Measurements from ENCODE around the gene ADCY9.

- no peak for TF ChIP-seq PBX3 (CRISPR knock-in tag; IDR thresholded peaks at IDR 0.05)
- TF ChIP-seq, protein P1, sequence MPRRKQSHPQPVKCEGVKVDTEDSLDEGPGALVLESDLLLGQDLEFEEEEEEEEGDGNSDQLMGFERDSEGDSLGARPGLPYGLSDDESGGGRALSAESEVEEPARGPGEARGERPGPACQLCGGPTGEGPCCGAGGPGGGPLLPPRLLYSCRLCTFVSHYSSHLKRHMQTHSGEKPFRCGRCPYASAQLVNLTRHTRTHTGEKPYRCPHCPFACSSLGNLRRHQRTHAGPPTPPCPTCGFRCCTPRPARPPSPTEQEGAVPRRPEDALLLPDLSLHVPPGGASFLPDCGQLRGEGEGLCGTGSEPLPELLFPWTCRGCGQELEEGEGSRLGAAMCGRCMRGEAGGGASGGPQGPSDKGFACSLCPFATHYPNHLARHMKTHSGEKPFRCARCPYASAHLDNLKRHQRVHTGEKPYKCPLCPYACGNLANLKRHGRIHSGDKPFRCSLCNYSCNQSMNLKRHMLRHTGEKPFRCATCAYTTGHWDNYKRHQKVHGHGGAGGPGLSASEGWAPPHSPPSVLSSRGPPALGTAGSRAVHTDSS (tag by site-specific recombination; IDR thresholded peaks at IDR 0.05), result no peak
- TF ChIP-seq ZNF585B (tag by site-specific recombination; IDR thresholded peaks at IDR 0.05), result no peak
- TF ChIP-seq CTCF (tag by site-specific recombination; IDR thresholded peaks at IDR 0.05), result no peak
- TF ChIP-seq ZNF776 (tag by site-specific recombination; IDR thresholded peaks at IDR 0.05; ENCODE audit: borderline replicate concordance), result no peak
- no peak for TF ChIP-seq ZNF324 (tag by site-specific recombination; IDR thresholded peaks at IDR 0.05)
- no peak for TF ChIP-seq ZBTB8A (tag by site-specific recombination; IDR thresholded peaks at IDR 0.05)
Measured at GRCh38 chr16:3915426-3916260, 200.6 kb downstream of the ADCY9 start.
